HepG2 (cell line): ENCODE results near the gene ENPP7. TPM values are rescaled to one million over a fixed set of nuclear protein-coding genes. Genes with fewer than 3 reads are reported as not detected.

Experiments
- DPF2 ChIP-seq: sonication (generic); formaldehyde crosslinking; IDR thresholded peaks from 2 replicates; pipeline ENCODE4 v1.4.0; 2020; ENCODE audit warnings: mild to moderate bottlenecking, low read depth, missing genetic modification reagents, borderline replicate concordance
- FIP1L1 ChIP-seq: fragments of 200-400 bp; formaldehyde crosslinking; IDR thresholded peaks from 2 replicates; pipeline ENCODE4 v1.6.1; 2018; ENCODE audit warnings: low read depth, mild to moderate bottlenecking, low read length, moderate library complexity, borderline replicate concordance; ENCODE audit not compliant: insufficient read depth
- FOSL1 ChIP-seq: sonication (generic); formaldehyde crosslinking; IDR thresholded peaks from 2 replicates; pipeline ENCODE4 v1.9.0; 2021; ENCODE audit warnings: missing genetic modification reagents, borderline replicate concordance
- GATAD1 ChIP-seq: IDR thresholded peaks from 2 replicates; pipeline ENCODE4 v1.6.1; 2016; ENCODE audit warnings: missing genetic modification reagents, missing compliant biosample characterization
- HES4 ChIP-seq: sonication (generic); formaldehyde crosslinking; IDR thresholded peaks from 2 replicates; pipeline ENCODE4 v1.9.0; 2021; ENCODE audit warnings: mild to moderate bottlenecking, missing genetic modification reagents, borderline replicate concordance
- JDP2 ChIP-seq: sonication (generic); formaldehyde crosslinking; IDR thresholded peaks from 2 replicates; pipeline ENCODE4 v1.8.1; 2022; ENCODE audit warnings: missing genetic modification reagents, borderline replicate concordance
- KAT2B ChIP-seq: fragments of 150-350 bp; IDR thresholded peaks from 2 replicates; pipeline ENCODE4 v1.6.1; 2014; ENCODE audit warnings: low read depth, low read length, borderline replicate concordance
- KLF11 ChIP-seq: IDR thresholded peaks from 2 replicates; pipeline ENCODE4 v1.6.1; 2016; ENCODE audit warnings: missing compliant biosample characterization
- LCORL ChIP-seq, 2 experiments: fragments of 450-650 bp in 1 of 2; sonication (generic) in 1 of 2; formaldehyde crosslinking in 1 of 2; IDR thresholded peaks; 2 replicates each; pipeline versions ENCODE4 v1.5.0 to v1.6.1; 2017 to 2020; ENCODE audit warnings: antibody characterized with exemption in 1 of 2, missing genetic modification reagents in 1 of 2
- MLXIP ChIP-seq: sonication (generic); formaldehyde crosslinking; IDR thresholded peaks from 2 replicates; pipeline ENCODE4 v1.9.0; 2021; ENCODE audit warnings: missing genetic modification reagents, borderline replicate concordance
- MTF2 ChIP-seq: sonication (generic); formaldehyde crosslinking; IDR thresholded peaks from 2 replicates; pipeline ENCODE4 v1.5.0; 2020; ENCODE audit warnings: missing genetic modification reagents, borderline replicate concordance
- NFIC ChIP-seq: IDR thresholded peaks from 2 replicates; pipeline ENCODE4 v1.6.1; 2012; ENCODE audit warnings: mild to moderate bottlenecking, low read length, inconsistent platforms
- PCBP1 ChIP-seq: fragments of 200-400 bp; formaldehyde crosslinking; IDR thresholded peaks from 2 replicates; pipeline ENCODE4 v1.6.1; 2017; ENCODE audit warnings: mild to moderate bottlenecking, low read depth, low read length, borderline replicate concordance
- PHF8 ChIP-seq: sonication (generic); formaldehyde crosslinking; IDR thresholded peaks from 2 replicates; pipeline ENCODE4 v1.5.0; 2020; ENCODE audit warnings: missing genetic modification reagents
- RARA ChIP-seq: IDR thresholded peaks from 2 replicates; pipeline ENCODE4 v1.6.1; 2016; ENCODE audit warnings: missing genetic modification reagents, missing compliant biosample characterization
- RNF2 ChIP-seq: fragments of 450-650 bp; conservative IDR thresholded peaks from 2 replicates; pipeline ENCODE4 v1.6.1; 2016; ENCODE audit warnings: low read depth
- ZMYM2 ChIP-seq: sonication (generic); formaldehyde crosslinking; IDR thresholded peaks from 2 replicates; pipeline ENCODE4 v1.8.0; 2022; ENCODE audit warnings: mild to moderate bottlenecking, missing genetic modification reagents
- ZMYM3 ChIP-seq: sonication (generic); formaldehyde crosslinking; IDR thresholded peaks from 2 replicates; pipeline ENCODE4 v1.5.1; 2020; ENCODE audit warnings: mild to moderate bottlenecking, missing genetic modification reagents
- ZNF687 ChIP-seq: sonication (generic); formaldehyde crosslinking; IDR thresholded peaks from 2 replicates; pipeline ENCODE4 v1.5.1; 2020; ENCODE audit warnings: mild to moderate bottlenecking, missing genetic modification reagents, moderate library complexity
- ZNF704 ChIP-seq: sonication (generic); formaldehyde crosslinking; IDR thresholded peaks from 2 replicates; pipeline ENCODE4 v1.8.1; 2023; ENCODE audit warnings: mild to moderate bottlenecking, inconsistent platforms, moderate library complexity, missing genetic modification reagents, borderline replicate concordance
- ZNF816 ChIP-seq: sonication (generic); formaldehyde crosslinking; IDR thresholded peaks from 2 replicates; pipeline ENCODE4 v1.8.0; 2022; ENCODE audit warnings: missing genetic modification reagents, mild to moderate bottlenecking, borderline replicate concordance
- polyA plus RNA-seq, 8 experiments: library from polyadenylated mRNA; depleted of rRNA in 3 of 8; stranded (reverse) in 7 of 8; unstranded in 1 of 8; fragments of >200 nt; fragmentation: Illumina TruSeq in 4 of 8; extraction: Trizol in 4 of 8; gene quantifications; 2 replicates each; pipeline versions ENCODE4 v1.2.1 to v1.2.3, GENCODE V29; 2011 to 2016; ENCODE audit warnings: low read depth in 4 of 8, missing spikeins in 1 of 8, mixed read lengths in 1 of 8; ENCODE audit not compliant: insufficient read depth in 1 of 8
- total RNA-seq, 5 experiments: library from RNA; depleted of rRNA; stranded (reverse); fragments of >200 nt; fragmentation: Illumina TruSeq; extraction: Trizol; gene quantifications; 2 replicates each; pipeline ENCODE4 v1.2.3, GENCODE V29; 2016; ENCODE audit warnings: low read depth in 1 of 5

The ENPP7 gene
- total and polyA plus RNA-seq, 2 of the 13 experiments (the other 11 are each of a cell fraction or from before 2014, with no cell fraction given) = 1.1 to 2.2 TPM

GRCh38 chr17:79745641-79746105 is 14.9 kb downstream of the ENPP7 start (continued):
- TF ChIP-seq ZNF687 (peak; percentile 27; the same call in 1 of the 2 replicates), RARA (CRISPR knock-in tag) (peak; percentile 69), MTF2 (CRISPR knock-in tag) (0 out of 2 replicates have a peak, but pooled peaks have one; percentile 32), KLF11 (CRISPR knock-in tag) (no peak), DPF2 (no peak), NFIC (no peak), FIP1L1 (no peak), MLXIP (CRISPR knock-in tag) (no peak), FOSL1 (no peak), HES4 (CRISPR knock-in tag) (0 out of 2 replicates have a peak, but pooled peaks have one; percentile 54), KAT2B (no peak), RNF2 (no peak), ZNF816 (CRISPR knock-in tag) (no peak), LCORL (IDR thresholded peaks at IDR 0.05) (no peak), LCORL (CRISPR knock-in tag; IDR thresholded peaks at IDR 0.05) (peak; percentile 38; the same call in 1 of the 2 replicates), PCBP1 (no peak), ZMYM3 (CRISPR knock-in tag) (peak; percentile 75), ZMYM2 (CRISPR knock-in tag) (peak; percentile 68), ZNF704 (CRISPR knock-in tag) (no peak), JDP2 (CRISPR knock-in tag) (no peak), PHF8 (CRISPR knock-in tag) (0 out of 2 replicates have a peak, but pooled peaks have one; percentile 19), GATAD1 (CRISPR knock-in tag) (no peak)
